AG20443 (cell line): ENCODE measurements around the gene MTHFD1L.
"Not testable (repeated sequence)": the region's sequence is repeated elsewhere in the genome, so short reads cannot be mapped to it uniquely, and the experiment has no call there.

Experiments used
- DNase-seq: peaks from one replicate; pipeline ENCODE4 v3.0.0; 2012; ENCODE audit warnings: low spot score, mixed read lengths

MTHFD1L gene

GRCh38 chr6:151041686-151042085, 176.2 kb downstream of the MTHFD1L start:
- DNase-seq, result no peak

- not testable (repeated sequence) for DNase-seq
These were observed 177.4 kb downstream of the MTHFD1L start for GRCh38 chr6:151042911-151043330.

- no peak for DNase-seq
These were observed 178.4 kb downstream of the MTHFD1L start for GRCh38 chr6:151043944-151044343.

DNA sequence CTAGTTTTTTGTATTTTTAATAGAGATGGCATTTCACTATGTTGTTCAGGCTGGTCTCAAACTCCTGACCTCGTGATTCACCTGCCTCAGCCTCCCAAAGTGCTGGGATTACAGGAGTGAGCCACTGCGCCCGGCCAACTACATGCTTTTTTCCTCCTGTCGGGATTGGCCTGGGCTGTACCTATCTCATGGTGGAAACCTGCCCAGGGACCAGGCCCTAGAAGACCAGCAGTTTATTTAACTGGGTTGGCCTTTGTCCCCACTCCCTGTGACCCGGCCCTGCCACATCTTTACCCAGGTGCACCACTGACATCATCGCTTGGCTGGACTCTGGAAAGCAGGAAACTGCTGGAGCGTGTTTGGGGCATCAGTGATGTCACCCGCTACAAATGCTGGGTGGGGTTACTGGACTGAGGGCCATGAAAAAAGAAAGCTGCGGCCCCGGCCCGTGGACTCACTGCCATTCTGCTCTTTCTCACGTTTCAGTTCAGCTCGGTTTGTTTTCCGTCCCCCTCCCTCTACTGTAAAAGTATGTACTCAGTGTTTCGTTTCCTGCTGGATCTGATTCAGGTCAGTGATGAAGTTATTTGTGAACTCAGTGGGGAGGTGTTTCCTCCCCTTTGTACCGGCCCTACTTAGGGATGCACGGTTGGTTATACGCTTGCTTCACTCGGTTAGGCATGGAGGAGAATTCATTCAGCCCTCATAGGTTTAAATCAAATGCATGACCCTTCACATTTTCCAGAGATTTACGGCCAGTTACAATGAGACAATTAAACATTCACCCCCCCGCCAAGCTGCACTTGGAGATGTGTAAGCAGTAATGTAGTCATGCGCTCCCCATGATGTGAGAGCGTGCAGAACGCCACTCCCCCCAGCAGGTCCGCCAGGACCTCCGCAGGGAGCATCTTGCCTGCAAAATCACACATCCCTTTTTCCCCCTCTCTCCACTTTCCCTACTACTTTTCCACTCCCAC, 179.3 kb downstream of the MTHFD1L start:
- DNase-seq, result no peak

DNA sequence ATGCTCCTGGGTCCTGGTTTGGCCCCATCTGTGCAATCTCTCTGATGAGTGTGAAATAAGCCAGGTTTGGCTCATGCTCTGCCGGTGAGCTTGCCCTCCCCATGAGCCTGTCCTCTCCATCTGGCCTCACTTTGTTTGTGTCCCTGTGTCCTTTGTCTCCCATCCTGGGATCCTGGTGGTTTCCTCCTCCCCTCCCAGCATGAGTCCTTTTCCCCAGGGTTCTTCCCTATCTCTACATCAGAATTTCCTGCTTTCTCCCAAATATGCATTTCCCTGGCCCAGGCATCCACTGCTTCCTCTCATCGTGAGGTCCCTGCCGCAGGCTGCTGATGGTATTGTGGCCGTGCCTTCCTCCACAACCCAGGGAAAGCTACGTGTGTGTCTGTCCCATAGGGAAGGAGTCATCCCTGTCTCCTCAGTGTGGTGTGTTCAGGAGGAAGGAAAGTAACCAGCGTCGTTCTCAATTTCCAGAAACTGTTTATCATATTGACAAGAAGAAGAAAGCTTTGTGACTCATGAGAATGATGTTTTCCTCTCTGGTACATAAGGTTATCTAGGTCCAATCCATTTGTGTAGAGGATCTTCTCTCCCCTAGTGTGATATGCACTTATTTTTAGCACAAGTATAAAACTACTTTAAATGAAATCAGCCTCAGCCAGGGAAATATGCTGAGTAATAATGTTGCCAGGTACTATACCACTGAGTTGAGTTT, 180.2 kb downstream of the MTHFD1L start:
- DNase-seq, result not testable (repeated sequence)

DNA sequence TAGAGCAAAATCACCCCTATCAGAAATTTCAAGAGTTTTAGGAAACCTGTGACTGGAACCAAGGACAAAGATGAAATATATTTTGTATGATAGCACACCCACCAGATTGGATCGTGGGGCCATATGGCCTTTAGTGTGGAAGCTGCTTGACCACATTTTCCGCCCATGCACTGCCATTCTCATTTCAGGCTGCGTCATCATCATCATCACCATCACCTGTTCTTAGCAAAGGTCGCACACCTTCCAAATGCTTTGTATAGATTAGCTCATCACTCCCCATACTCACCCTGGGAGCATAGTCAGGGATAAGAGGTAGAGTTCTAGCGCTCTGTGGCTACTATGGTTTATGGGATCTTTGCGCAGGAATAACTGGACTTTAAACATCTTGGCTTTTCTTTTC, 185.7 kb downstream of the MTHFD1L start:
- no peak for DNase-seq

DNA sequence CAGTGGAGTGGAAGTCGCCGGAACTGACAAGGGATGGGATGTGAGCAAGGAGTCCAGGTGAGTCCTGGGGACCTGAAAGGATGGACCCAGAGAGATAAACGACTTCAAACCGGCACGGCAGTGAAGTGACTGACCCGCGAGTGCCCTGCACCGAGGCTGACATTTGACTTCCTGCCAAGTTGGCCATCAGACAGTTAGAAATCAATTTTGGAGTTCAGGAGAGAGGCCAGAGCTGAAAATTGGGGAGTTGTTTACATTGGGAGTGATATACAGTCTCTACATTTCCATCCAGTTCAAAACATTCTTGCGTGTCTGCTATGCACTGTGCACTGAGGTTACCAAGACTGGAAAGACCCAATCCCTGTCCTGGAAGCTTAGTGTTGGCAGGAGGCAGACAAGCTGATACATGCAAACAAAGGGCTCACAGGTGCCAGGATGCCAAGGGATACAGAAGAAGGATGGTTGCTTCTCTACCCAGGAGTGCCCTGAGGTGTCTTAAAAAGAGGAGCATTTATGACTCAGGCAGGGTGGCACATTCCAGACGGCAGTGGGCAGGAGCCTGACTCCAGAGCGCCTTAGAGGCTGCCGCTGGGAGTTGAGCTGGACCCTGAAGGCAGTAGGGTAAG, 186.6 kb downstream of the MTHFD1L start:
- no peak for DNase-seq

GRCh38 chr6:151054306-151054705, 188.8 kb downstream of the MTHFD1L start:
- no peak for DNase-seq

DNA sequence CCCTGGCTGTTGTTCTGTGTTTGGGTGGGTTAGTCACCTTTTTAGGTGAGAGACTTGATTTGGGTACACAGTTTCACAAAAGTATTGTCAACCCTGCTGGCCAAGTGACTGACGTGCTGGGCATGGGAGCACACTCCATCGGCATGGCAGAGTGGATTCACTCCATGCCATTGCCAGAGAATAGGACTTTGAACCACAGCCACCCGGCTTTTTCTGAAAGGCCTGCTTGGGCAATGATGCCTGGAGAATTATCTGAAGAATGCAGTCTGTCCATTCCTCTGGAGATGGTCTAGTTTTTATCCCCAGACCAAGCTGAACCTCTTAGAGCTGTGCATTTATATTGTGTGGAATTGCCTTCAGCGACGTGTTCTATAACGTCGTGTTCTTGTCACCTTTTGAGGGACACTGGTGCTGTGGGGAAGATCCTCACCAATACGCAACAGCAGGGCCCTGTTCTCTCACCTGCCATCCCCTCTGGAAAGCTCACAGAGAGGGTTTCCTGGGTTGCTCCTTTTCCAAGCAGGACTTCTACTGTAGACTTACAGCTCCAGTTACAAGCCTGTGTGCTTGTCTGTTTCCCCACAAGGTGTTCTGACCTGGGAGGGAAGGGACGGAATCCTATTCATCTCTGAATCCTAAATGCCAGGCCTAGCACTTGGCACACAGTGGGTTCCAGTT, 190.9 kb downstream of the MTHFD1L start:
- no peak for DNase-seq

DNA sequence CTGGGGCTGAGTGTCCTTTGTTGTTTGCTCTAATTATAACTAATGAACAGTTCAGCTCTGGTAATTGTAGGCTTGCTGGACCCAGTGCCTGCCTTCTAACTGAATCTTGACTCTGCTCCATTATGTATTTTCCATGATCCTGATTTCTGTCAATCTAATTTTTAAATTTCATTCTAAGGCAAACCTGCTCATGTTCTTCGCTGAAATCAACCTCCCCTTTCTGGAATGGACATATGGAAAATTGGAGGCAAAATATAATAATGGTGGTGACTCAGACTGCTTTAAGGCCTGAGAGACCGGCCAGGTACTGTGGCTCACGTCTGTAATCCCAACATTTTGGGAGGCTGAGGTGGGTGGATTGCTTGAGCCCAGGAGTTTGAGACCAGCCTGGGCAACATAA, 191.6 kb downstream of the MTHFD1L start:
- DNase-seq, result no peak

DNA sequence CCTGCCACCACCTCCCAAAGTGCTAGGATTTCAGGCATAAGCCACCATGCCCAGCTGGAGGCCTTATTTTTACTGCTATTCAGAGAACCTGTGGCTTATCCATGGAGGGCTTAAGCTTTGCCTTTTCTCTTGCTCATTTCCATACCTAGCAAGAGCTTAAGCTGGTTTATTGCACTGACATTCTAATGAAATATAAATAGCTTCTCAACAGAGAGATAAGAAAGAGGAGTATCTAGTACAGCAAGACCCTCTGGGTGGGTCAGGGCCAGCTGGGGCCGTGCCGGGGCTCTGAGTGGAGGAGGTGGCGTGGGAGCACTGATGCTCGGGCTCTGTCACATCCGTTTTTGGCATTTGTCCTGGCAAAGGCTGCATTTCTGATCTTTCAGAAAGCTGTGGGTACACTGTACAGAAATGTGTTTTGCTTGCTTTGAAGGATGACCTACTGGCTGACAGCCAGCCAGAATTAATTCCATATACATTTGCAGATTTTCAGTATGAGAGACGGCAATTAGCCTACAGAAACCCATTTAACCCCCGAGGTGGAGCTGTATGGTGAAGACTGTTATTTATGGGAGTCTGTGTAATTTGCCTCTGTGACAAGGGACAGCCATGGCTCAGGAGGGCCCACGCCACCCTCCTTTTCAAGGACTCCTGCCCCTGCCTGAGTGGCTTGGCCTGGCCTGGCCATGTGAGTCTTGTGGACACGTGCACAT, 192.7 kb downstream of the MTHFD1L start:
- DNase-seq, result no peak

DNA sequence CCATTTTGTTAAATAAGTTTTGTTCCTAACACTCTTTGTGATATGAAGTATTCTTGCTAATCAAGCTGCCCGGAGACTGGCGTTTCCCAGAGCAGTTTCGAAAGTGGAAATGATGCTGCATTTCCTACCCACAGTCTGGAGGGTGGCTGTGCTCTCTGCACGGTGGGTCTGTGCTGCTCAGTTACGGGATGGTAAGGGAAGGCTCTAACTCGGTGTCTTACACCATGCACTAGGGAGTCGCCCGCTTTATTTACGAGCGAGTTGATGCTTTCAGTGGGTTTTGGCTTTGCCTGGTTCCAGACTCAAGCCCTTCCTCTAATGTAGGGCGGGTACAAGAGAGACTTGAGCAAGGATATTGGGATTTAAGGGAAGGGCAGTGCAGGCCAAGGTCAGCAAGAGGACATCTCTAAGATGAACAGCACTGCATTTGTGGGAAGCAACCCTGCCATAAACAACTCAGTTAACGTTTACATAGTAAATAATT, 194.2 kb downstream of the MTHFD1L start:
- no peak for DNase-seq

- peak; percentile 74 for DNase-seq
These were observed 194.7 kb downstream of the MTHFD1L start for GRCh38 chr6:151060096-151060765.

DNA sequence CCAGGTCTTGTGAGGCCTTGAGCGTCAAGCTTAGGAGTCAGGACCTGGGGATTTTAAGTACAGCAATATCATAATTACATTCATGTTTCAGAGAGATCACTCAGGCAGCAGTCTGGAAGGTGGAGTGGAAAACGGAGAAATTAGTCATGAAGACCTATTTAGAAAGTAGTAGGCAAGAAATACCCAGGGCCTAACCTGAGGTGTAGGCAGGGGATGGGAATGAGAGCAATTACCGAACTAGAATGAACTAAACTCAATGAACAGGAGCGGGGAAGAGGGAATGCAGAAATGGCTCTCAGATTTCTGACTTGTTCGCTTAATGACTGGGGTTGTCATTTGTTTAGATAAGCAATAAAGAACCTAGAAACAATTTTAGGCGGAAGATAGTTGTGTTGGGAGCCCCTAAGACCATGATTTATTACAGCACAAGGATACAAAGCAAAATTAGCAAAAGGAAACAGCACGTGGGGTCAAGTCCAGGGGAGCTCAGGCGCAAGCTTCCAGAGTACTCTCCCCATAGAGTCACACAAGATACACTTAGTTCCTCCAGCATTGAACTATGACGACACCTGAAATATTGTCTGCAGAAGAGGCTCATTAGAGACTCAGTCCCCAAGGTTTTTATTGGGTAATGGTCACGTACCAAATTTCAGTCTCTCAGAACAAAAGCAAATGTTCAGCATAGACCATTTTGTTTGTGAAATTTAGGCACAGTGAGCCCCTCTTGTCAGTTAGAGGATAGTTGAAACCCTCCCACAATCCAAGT, 195.4 kb downstream of the MTHFD1L start:
- no peak for DNase-seq

DNA sequence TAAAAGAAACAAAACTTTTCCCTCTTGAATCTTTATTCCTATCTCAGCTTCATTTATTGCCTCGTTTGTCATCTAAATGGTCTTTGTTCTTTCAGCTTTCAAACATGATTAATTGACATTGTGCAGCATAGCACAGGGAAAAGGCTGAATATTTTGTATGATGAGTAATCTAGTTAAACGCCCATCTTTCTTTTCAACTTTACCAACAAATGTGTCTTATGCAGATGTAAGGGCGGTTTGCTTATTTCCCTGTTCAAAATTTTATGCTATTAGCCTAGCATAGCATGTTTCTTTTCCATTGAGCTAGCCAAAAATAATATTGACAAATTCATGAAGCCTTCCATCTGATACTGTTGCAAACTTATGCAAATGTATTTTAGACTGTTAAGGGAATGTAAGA, 197.8 kb downstream of the MTHFD1L start:
- DNase-seq, result peak; percentile 53

GRCh38 chr6:151063842-151064647, 198.5 kb downstream of the MTHFD1L start:
- DNase-seq, result no peak

- no peak for DNase-seq
These were observed 199.7 kb downstream of the MTHFD1L start for GRCh38 chr6:151065027-151065815.
